ENCODE data around the gene HOXD11.
A peak's percentile ranks its signal among the peaks of the same experiment; 100 is the strongest.

Gene HOXD11

DNA sequence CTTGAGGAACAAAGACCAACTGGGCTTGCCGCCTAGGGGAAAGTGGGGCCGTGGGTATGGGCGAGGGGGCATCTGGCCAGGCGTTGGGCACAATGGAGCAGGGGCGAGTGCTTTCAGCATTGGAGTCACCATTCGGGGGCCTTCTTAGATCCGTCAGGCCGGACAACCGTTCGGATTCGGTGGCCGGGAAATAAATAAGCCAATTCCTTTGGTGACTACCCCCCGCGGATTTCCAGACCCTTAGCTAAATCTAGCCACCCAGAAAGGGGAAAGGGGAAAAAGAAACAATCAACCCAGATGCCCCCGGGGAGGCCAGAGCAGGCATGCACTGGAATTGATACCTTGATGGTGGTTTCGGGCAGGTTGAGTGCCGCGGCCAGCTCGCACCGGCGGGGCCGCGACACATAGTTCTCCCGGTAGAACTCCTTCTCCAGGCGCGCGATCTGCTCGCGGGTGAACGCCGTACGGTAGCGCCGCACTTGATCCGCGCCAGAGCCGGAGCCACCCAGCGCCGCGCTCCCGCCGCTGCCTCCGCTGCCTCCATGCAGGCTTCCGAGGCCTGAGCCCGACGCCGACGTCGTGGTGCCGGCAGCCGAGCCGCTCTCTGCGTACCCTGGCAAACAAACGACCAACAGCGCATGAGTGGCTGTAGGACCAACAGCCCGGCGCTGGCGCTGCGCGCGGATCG, 25.1 kb upstream of the HOXD11 start:
- Histone ChIP-seq H3K4me3 (ENCODE audit: low read length in 2 of 2) (no peak overlapping the region), H2AFZ (ENCODE audit: low read length) (peak overlapping the region; percentile 83)
- WGBS, 2 donors (ENCODE audit: extremely low coverage in 2 of 2, insufficient read length in 2 of 2, insufficient replicate concordance in 1 of 2) = no CpG with 5 or more reads among the region's 62 CpGs

DNA sequence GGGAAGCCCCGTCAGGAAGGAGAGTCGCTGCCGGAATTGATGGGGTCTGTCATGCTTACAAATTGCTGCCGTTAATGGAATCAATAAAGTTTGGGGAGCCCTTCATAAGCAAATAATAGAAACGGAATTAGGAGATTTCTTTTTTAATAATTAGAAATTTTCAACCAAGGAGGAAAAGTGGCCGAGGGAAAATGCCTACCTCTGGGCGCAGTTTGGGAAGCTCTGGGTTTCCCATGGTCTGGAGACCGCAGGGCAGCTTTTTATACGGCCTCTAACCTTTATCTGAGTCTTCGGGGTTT, 24.6 kb upstream of the HOXD11 start:
- Histone ChIP-seq H3K4me1 (ENCODE audit: control insufficient read depth in 2 of 2, insufficient read depth in 1 of 2, low read depth in 1 of 2, low read length in 2 of 2) (peaks cover 0 to 2% of the 10 kb centered on the region in 2 donors), H3K4me3 (ENCODE audit: low read length in 2 of 2) (no peak overlapping the region), H2AK5ac (ENCODE audit: low read depth, low read length) (no peak overlapping the region), H3K9ac (ENCODE audit: low read depth, low read length, poor library complexity) (no peak overlapping the region), H2BK120ac (ENCODE audit: low read depth, low read length) (no peak overlapping the region), H4K91ac (ENCODE audit: low read depth, low read length, poor library complexity) (no peak overlapping the region), H2BK15ac (ENCODE audit: low read length) (no peak overlapping the region), H2BK5ac (ENCODE audit: low read length) (no peak overlapping the region), H3K27ac (replicated peaks; ENCODE audit: low read length) (no peak overlapping the region), H3K79me1 (ENCODE audit: low read depth, low read length) (no peaks in the 10 kb centered on the region), H3K9me3 (replicated peaks in 1 of 2; ENCODE audit: control insufficient read depth in 2 of 2, insufficient read depth in 1 of 2, low read depth in 1 of 2, low read length in 2 of 2) (peaks cover 0 to 4% of the 10 kb centered on the region in 2 donors), H3K4me2 (ENCODE audit: insufficient read depth, low read length, poor library complexity, severe bottlenecking) (no peak overlapping the region), H3K27me3 (ENCODE audit: control insufficient read depth in 3 of 3, insufficient read depth in 3 of 3, low read depth in 1 of 3, low read length in 3 of 3) (peaks cover 55 to 98% (median 94%) of the 10 kb centered on the region in 3 experiments), H3K18ac (ENCODE audit: low read length) (no peak overlapping the region), H2AFZ (ENCODE audit: low read length) (peak overlapping the region; percentile 79), H3K4ac (ENCODE audit: low read length) (no peak overlapping the region), H4K8ac (ENCODE audit: low read depth, low read length) (no peak overlapping the region), H3K14ac (ENCODE audit: low read length) (no peak overlapping the region), H2BK12ac (ENCODE audit: low read length) (no peak overlapping the region), H3K23ac (ENCODE audit: low read depth, low read length, poor library complexity) (no peak overlapping the region), H3K36me3 (replicated peaks in 1 of 2; ENCODE audit: control insufficient read depth in 2 of 2, insufficient read depth in 2 of 2, low read length in 2 of 2) (no peaks in the 10 kb centered on the region)
- WGBS, 2 donors (ENCODE audit: extremely low coverage in 2 of 2, insufficient read length in 2 of 2, insufficient replicate concordance in 1 of 2) = no CpG with 5 or more reads among the region's 10 CpGs
- no peak for DNase-seq (ENCODE audit: low spot score)

More for the DNA sequence above, 25.1 kb upstream of the HOXD11 start:
- H2BK120ac ChIP-seq (ENCODE audit: low read depth, low read length) = no peak overlapping the region
- no peak overlapping the region for H3K23ac ChIP-seq (ENCODE audit: low read depth, low read length, poor library complexity)
- H3K27me3 ChIP-seq (ENCODE audit: control insufficient read depth in 3 of 3, insufficient read depth in 3 of 3, low read depth in 1 of 3, low read length in 3 of 3) = peaks cover 53 to 98% (median 90%) of the 10 kb centered on the region in 3 experiments
- no peak overlapping the region for H3K4ac ChIP-seq (ENCODE audit: low read length)
- H3K4me1 ChIP-seq (ENCODE audit: control insufficient read depth in 2 of 2, insufficient read depth in 1 of 2, low read depth in 1 of 2, low read length in 2 of 2) = peaks cover 0 to 2% of the 10 kb centered on the region in 2 donors
- no peak overlapping the region for H3K18ac ChIP-seq (ENCODE audit: low read length)
- DNase-seq (ENCODE audit: low spot score) = no peak
- H3K79me1 ChIP-seq (ENCODE audit: low read depth, low read length) = no peaks in the 10 kb centered on the region
- H4K8ac ChIP-seq (ENCODE audit: low read depth, low read length) = no peak overlapping the region
- H2BK5ac ChIP-seq (ENCODE audit: low read length) = no peak overlapping the region
- H3K14ac ChIP-seq (ENCODE audit: low read length) = no peak overlapping the region
- peak overlapping the region; percentile 3 for H3K4me2 ChIP-seq (ENCODE audit: insufficient read depth, low read length, poor library complexity, severe bottlenecking)
- no peak overlapping the region for H2AK5ac ChIP-seq (ENCODE audit: low read depth, low read length)
- H3K9ac ChIP-seq (ENCODE audit: low read depth, low read length, poor library complexity) = no peak overlapping the region
- H3K9me3 ChIP-seq (replicated peaks in 1 of 2; ENCODE audit: control insufficient read depth in 2 of 2, insufficient read depth in 1 of 2, low read depth in 1 of 2, low read length in 2 of 2) = peaks cover 0 to 4% of the 10 kb centered on the region in 2 donors
- no peak overlapping the region for H3K27ac ChIP-seq (replicated peaks; ENCODE audit: low read length)
- no peak overlapping the region for H2BK12ac ChIP-seq (ENCODE audit: low read length)
- no peaks in the 10 kb centered on the region for H3K36me3 ChIP-seq (replicated peaks in 1 of 2; ENCODE audit: control insufficient read depth in 2 of 2, insufficient read depth in 2 of 2, low read length in 2 of 2)
- H4K91ac ChIP-seq (ENCODE audit: low read depth, low read length, poor library complexity) = no peak overlapping the region
- no peak overlapping the region for H2BK15ac ChIP-seq (ENCODE audit: low read length)

DNA sequence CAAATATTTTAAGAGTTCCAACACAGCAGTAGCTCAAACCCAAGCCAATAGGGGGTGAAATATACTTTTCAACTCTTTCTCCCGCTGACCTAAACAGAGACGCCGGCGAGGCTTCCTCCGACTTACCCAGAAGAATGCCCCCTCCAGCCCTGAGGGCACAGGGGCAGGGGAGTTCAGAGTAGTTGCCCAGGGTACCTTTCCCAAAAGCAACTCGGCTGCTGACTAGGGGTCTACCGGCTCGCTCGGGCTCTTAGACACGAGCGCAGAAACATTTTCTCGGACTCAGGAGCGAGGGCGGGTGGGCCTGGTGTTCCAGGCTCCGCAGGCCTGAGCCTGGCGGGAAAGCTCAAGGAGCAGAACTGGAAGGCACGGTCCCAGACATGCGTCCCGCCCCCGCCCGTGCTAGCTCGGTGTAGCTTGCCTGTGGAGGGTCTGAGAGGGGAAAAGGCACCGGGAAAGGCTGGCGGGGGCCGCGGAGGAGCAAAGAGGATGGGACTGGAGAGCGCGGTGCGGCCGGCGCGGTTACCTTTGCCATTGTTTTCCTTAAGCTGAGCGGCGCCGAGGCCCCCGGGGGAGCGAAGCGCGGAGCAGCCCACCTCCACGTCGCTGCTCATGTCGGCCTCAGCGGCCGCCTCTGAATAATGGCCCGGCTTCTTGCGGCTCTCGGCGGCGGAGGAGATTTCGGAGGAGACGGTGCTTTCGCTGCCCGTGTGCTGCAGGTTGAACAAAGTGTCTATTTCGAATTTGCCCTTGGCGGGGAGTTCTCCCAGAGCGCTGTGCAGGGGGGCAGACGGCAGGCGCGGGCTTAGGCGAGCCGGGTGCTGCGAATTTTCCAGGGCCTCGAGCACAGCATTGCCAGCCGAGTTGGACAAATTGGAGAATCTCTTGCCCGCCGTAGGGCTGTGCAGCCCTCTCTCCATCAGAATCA, 24.0 kb upstream of the HOXD11 start:
- H2BK12ac ChIP-seq (ENCODE audit: low read length) = no peak overlapping the region
- no peak overlapping the region for H2BK5ac ChIP-seq (ENCODE audit: low read length)
- H2AFZ ChIP-seq (ENCODE audit: low read length) = peak overlapping the region; percentile 79
- no peak overlapping the region for H3K9ac ChIP-seq (ENCODE audit: low read depth, low read length, poor library complexity)
- H3K4me2 ChIP-seq (ENCODE audit: insufficient read depth, low read length, poor library complexity, severe bottlenecking) = no peak overlapping the region
- peaks cover 0 to 3% of the 10 kb centered on the region in 2 donors for H3K4me1 ChIP-seq (ENCODE audit: control insufficient read depth in 2 of 2, insufficient read depth in 1 of 2, low read depth in 1 of 2, low read length in 2 of 2)
- H3K36me3 ChIP-seq (replicated peaks in 1 of 2; ENCODE audit: control insufficient read depth in 2 of 2, insufficient read depth in 2 of 2, low read length in 2 of 2) = no peaks in the 10 kb centered on the region
- H3K4ac ChIP-seq (ENCODE audit: low read length) = no peak overlapping the region
- no peak overlapping the region for H3K14ac ChIP-seq (ENCODE audit: low read length)
- no CpG with 5 or more reads among the region's 66 CpGs for WGBS, 2 donors (ENCODE audit: extremely low coverage in 2 of 2, insufficient read length in 2 of 2, insufficient replicate concordance in 1 of 2)
- no peak overlapping the region for H2AK5ac ChIP-seq (ENCODE audit: low read depth, low read length)
- H4K91ac ChIP-seq (ENCODE audit: low read depth, low read length, poor library complexity) = no peak overlapping the region
- no peak overlapping the region for H3K23ac ChIP-seq (ENCODE audit: low read depth, low read length, poor library complexity)
- H3K18ac ChIP-seq (ENCODE audit: low read length) = no peak overlapping the region
- peaks cover 0 to 4% of the 10 kb centered on the region in 2 donors for H3K9me3 ChIP-seq (replicated peaks in 1 of 2; ENCODE audit: control insufficient read depth in 2 of 2, insufficient read depth in 1 of 2, low read depth in 1 of 2, low read length in 2 of 2)
- H3K27me3 ChIP-seq (ENCODE audit: control insufficient read depth in 3 of 3, insufficient read depth in 3 of 3, low read depth in 1 of 3, low read length in 3 of 3) = peaks cover 60 to 100% (median 98%) of the 10 kb centered on the region in 3 experiments
- no peak overlapping the region for H2BK120ac ChIP-seq (ENCODE audit: low read depth, low read length)
- H4K8ac ChIP-seq (ENCODE audit: low read depth, low read length) = no peak overlapping the region
- no peak overlapping the region for H2BK15ac ChIP-seq (ENCODE audit: low read length)
- no peaks in the 10 kb centered on the region for H3K79me1 ChIP-seq (ENCODE audit: low read depth, low read length)
- H3K27ac ChIP-seq (replicated peaks; ENCODE audit: low read length) = no peak overlapping the region
- H3K4me3 ChIP-seq (ENCODE audit: low read length in 2 of 2) = no peak overlapping the region
- DNase-seq (ENCODE audit: low spot score) = no peak

DNA sequence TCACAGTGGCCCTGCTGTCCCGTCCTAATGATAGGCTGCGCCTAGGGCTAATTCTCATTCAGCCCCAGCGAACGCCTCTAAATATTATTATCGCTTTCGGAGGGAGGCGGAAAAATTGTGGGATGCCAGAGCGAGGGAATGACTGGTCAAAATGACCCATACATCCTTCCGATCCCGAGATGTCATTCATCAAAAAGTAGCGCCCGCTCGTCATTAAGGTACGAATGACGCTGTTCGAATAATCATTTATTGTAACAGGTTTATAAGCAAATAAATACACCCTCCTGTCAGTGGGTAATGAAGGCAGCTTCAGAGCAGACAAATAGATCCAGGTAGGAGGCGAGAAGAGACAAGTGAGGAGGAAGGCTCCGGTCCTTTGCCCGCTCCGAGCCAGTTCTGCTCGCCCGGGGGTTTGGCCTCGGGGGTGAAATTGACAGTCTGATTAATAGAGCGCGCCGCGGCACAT, 23.3 kb upstream of the HOXD11 start, which contains the start of gene EVX2:
EVX2 (minus strand) TSS at position 167 of the 466 bp plus-strand sequence. CDS start 186 bp downstream, outside the sequence.
- Histone ChIP-seq H3K4ac (ENCODE audit: low read length) (no peak within 1 kb of the TSS), H2BK12ac (ENCODE audit: low read length) (no peak within 1 kb of the TSS), H3K27ac (replicated peaks; ENCODE audit: low read length) (no peak within 1 kb of the TSS), H3K79me1 (ENCODE audit: low read depth, low read length) (no peaks in the 10 kb centered on the region), H2BK15ac (ENCODE audit: low read length) (no peak within 1 kb of the TSS), H4K8ac (ENCODE audit: low read depth, low read length) (no peak within 1 kb of the TSS), H3K18ac (ENCODE audit: low read length) (no peak within 1 kb of the TSS), H3K9ac (ENCODE audit: low read depth, low read length, poor library complexity) (no peak within 1 kb of the TSS), H2BK5ac (ENCODE audit: low read length) (no peak within 1 kb of the TSS), H3K4me3 (ENCODE audit: low read length in 2 of 2) (no peak within 1 kb of the TSS), H3K4me1 (ENCODE audit: control insufficient read depth in 2 of 2, insufficient read depth in 1 of 2, low read depth in 1 of 2, low read length in 2 of 2) (peaks cover 0 to 4% of the 10 kb centered on the region in 2 donors), H3K14ac (ENCODE audit: low read length) (no peak within 1 kb of the TSS), H4K91ac (ENCODE audit: low read depth, low read length, poor library complexity) (no peak within 1 kb of the TSS), H3K4me2 (ENCODE audit: insufficient read depth, low read length, poor library complexity, severe bottlenecking) (no peak within 1 kb of the TSS), H2BK120ac (ENCODE audit: low read depth, low read length) (no peak within 1 kb of the TSS), H3K27me3 (ENCODE audit: control insufficient read depth in 3 of 3, insufficient read depth in 3 of 3, low read depth in 1 of 3, low read length in 3 of 3) (peaks cover 62 to 100% (median 98%) of the 10 kb centered on the region in 3 experiments), H2AFZ (ENCODE audit: low read length) (peak within 1 kb of the TSS; percentile 79), H2AK5ac (ENCODE audit: low read depth, low read length) (no peak within 1 kb of the TSS), H3K23ac (ENCODE audit: low read depth, low read length, poor library complexity) (no peak within 1 kb of the TSS), H3K36me3 (replicated peaks in 1 of 2; ENCODE audit: control insufficient read depth in 2 of 2, insufficient read depth in 2 of 2, low read length in 2 of 2) (no peaks in the 10 kb centered on the region), H3K9me3 (replicated peaks in 1 of 2; ENCODE audit: control insufficient read depth in 2 of 2, insufficient read depth in 1 of 2, low read depth in 1 of 2, low read length in 2 of 2) (peaks cover 0 to 4% of the 10 kb centered on the region in 2 donors)
- no CpG with 5 or more reads among the region's 27 CpGs for WGBS, 2 donors (ENCODE audit: extremely low coverage in 2 of 2, insufficient read length in 2 of 2, insufficient replicate concordance in 1 of 2)
- no peak for DNase-seq (ENCODE audit: low spot score)
